Body of pancreas (tissue), 4 donors: Measurements from ENCODE around the gene NUP107. TPM values are rescaled to one million over a fixed set of nuclear protein-coding genes. Genes with fewer than 3 reads are reported as not detected.
A peak's percentile ranks its signal among the peaks of the same experiment; 100 is the strongest.

Experiments used
- ATAC-seq: fragments of 150-250 bp; one replicate; pipeline ENCODE4 v1.9.1; 2016
- DNase-seq, 4 donors: peaks; one replicate each; pipeline ENCODE4 v3.0.0-alpha.2; 2019
- H3K27ac ChIP-seq, 4 donors: fragments of 200-600 bp; sonication (generic); 1 replicate in 3 of 4; 2 replicates in 1 of 4; pipeline versions ENCODE4 v1.5.1 to v1.6.1; 2016 to 2019; ENCODE audit warnings: mild to moderate bottlenecking in 1 of 4, mixed read lengths in 1 of 4, moderate library complexity in 1 of 4
- H3K27me3 ChIP-seq, 2 donors: fragments of 200-600 bp; sonication (generic); one replicate each; pipeline ENCODE4 v1.6.0; 2016; ENCODE audit warnings: mild to moderate bottlenecking in 1 of 2
- H3K36me3 ChIP-seq, 2 donors: fragments of 200-600 bp; sonication (generic); replicated peaks in 1 of 2; 2 replicates each; pipeline ENCODE4 v1.5.1; 2016; ENCODE audit warnings: low read depth in 2 of 2; ENCODE audit not compliant: insufficient read depth in 1 of 2
- H3K4me1 ChIP-seq: fragments of 200-600 bp; sonication (generic); one replicate; pipeline ENCODE4 v1.6.0; 2016
- H3K4me3 ChIP-seq, 2 donors: fragments of 200-600 bp; sonication (generic); 1 replicate in 1 of 2; 2 replicates in 1 of 2; pipeline ENCODE4 v1.5.1; 2016 to 2019
- H3K9me3 ChIP-seq, 3 donors: fragments of 200-600 bp; sonication (generic); 1 replicate in 2 of 3; 2 replicates in 1 of 3; pipeline ENCODE4 v1.5.1; 2016
- CTCF ChIP-seq, 7 experiments: fragments of 450-650 bp in 4 of 7; fragments of 200-600 bp in 3 of 7; sonication (generic) in 3 of 7; IDR thresholded peaks; one replicate each; pipeline ENCODE4 v1.5.1; 2016 to 2019; ENCODE audit warnings: antibody characterized with exemption in 7 of 7
- POLR2A ChIP-seq, 3 donors: fragments of 450-650 bp; IDR thresholded peaks; one replicate each; pipeline ENCODE4 v1.6.1; 2016; ENCODE audit warnings: antibody characterized with exemption in 3 of 3, mild to moderate bottlenecking in 2 of 3
- WGBS, 2 donors: methylation state at CpG; one replicate each; pipeline ENCODE4 v1.1.5; 2017; 5-methylcytosine and 5-hydroxymethylcytosine counted together
- intact Hi-C: fragments of 100-400 bp; cut with DNase I; formaldehyde crosslinking; loops from one replicate; pipeline ENCODE4 v1.15.1; 2023
- total RNA-seq, 2 donors: library from RNA; depleted of rRNA; stranded (reverse); fragments of >200 nt; gene quantifications; one replicate each; pipeline ENCODE4 v1.1.0, GENCODE V29; 2016

NUP107 gene
- total RNA-seq, 2 donors from 2014 or later: 29.6 to 34.9 TPM

- peak in 3 of 7 experiments; percentile 9 to 11 (median 9) for TF ChIP-seq CTCF (IDR thresholded peaks at IDR 0.05)
- peak; percentile 26 to 80 (median 77) for TF ChIP-seq POLR2A (IDR thresholded peaks at IDR 0.05)
- Histone ChIP-seq H3K4me3 (peak within 1 kb of the TSS; percentile 48 to 86), H3K36me3 (no peaks in the 10 kb centered on the region), H3K27ac (peak within 1 kb of the TSS; percentile 57 to 79 (median 66)), H3K4me1 (peaks cover 20% of the 10 kb centered on the region), H3K27me3 (no peaks in the 10 kb centered on the region), H3K9me3 (no peaks in the 10 kb centered on the region)
- peak; percentile 89 to 92 (median 91) for DNase-seq
- intact Hi-C loops: loop anchor here (10.0 kb wide), 1 partner anchor 69 kb away; no protein-coding TSS in a partner anchor
- 0 to 1% methylated on average over 17 to 51 of the region's 52 CpGs for WGBS, 2 donors
- ATAC-seq: peak; percentile 99
Measured at GRCh38 chr12:68745904-68746571, 59.3 kb downstream of the NUP107 start, which contains the start of gene SLC35E3. SLC35E3 (plus strand) TSS chr12:68746176; CDS start chr12:68746378, 202 bp downstream.

GRCh38 chr12:68746572-68747180 lies 59.9 kb downstream of the NUP107 start:
- Histone ChIP-seq H3K4me3 (peak overlapping the region; percentile 48 to 86), H3K4me1 (peaks cover 20% of the 10 kb centered on the region), H3K9me3 (no peaks in the 10 kb centered on the region), H3K27ac (peak overlapping the region; percentile 57 to 79 (median 66)), H3K27me3 (no peaks in the 10 kb centered on the region), H3K36me3 (no peaks in the 10 kb centered on the region)
- WGBS, 2 donors: 2 to 3% methylated on average over 11 to 15 of the region's 15 CpGs
- peak; percentile 60 for ATAC-seq
- intact Hi-C loops: loop anchor here (10.0 kb wide), 1 partner anchor 68 kb away; no protein-coding TSS in a partner anchor
- TF ChIP-seq POLR2A (IDR thresholded peaks at IDR 0.05): no peak
- TF ChIP-seq CTCF (IDR thresholded peaks at IDR 0.05): no peak
- peak; percentile 48 to 65 (median 55) for DNase-seq

- intact Hi-C loops: loop anchor here (10.0 kb wide), 1 partner anchor 65 kb away; no protein-coding TSS in a partner anchor
Measured at GRCh38 chr12:68749443-68749842, 62.7 kb downstream of the NUP107 start.

GRCh38 chr12:68749861-68750260 lies 63.1 kb downstream of the NUP107 start:
- H3K27me3 ChIP-seq: no peaks in the 10 kb centered on the region
- no peaks in the 10 kb centered on the region for H3K9me3 ChIP-seq
- peaks cover 20% of the 10 kb centered on the region for H3K4me1 ChIP-seq
- intact Hi-C loops: loop anchor here (10.0 kb wide), 1 partner anchor 65 kb away; no protein-coding TSS in a partner anchor
- H3K36me3 ChIP-seq: peaks cover 0 to 3% of the 10 kb centered on the region in 2 donors
- no peak overlapping the region for H3K27ac ChIP-seq
- H3K4me3 ChIP-seq: no peak overlapping the region
- no peak for ATAC-seq
- TF ChIP-seq CTCF (IDR thresholded peaks at IDR 0.05) (no peak), POLR2A (IDR thresholded peaks at IDR 0.05) (no peak)
- WGBS, 2 donors: 80 to 86% methylated on average over 4 of the region's 4 CpGs
- no peak for DNase-seq

More at GRCh38 chr12:68749443-68749842, 62.7 kb downstream of the NUP107 start:
- WGBS, 2 donors: 86 to 93% methylated on average over 3 of the region's 3 CpGs
- peaks cover 20% of the 10 kb centered on the region for H3K4me1 ChIP-seq
- no peaks in the 10 kb centered on the region for H3K27me3 ChIP-seq
- no peak for ATAC-seq
- H3K36me3 ChIP-seq: peaks cover 0 to 3% of the 10 kb centered on the region in 2 donors
- no peak for TF ChIP-seq CTCF (IDR thresholded peaks at IDR 0.05)
- TF ChIP-seq POLR2A (IDR thresholded peaks at IDR 0.05): no peak
- DNase-seq: no peak
- no peak overlapping the region for H3K27ac ChIP-seq
- no peak overlapping the region for H3K4me3 ChIP-seq
- no peaks in the 10 kb centered on the region for H3K9me3 ChIP-seq
